GM12865 (cell line): ENCODE results near the gene GALNT5.

ENCODE experiments used
- DNase-seq: peaks from one replicate; pipeline ENCODE4 v3.0.0; 2010; ENCODE audit warnings: low read depth
- H3K4me3 ChIP-seq: 2 replicates; pipeline ENCODE4 v1.5.1; 2011; ENCODE audit warnings: mild to moderate bottlenecking, low read depth, low read length, control low read depth
- TF ChIP-seq, protein P1 (sequence below): IDR thresholded peaks from 2 replicates; pipeline ENCODE4 v1.5.1; 2011; ENCODE audit warnings: low read length, control low read depth, low read depth, inconsistent platforms; ENCODE audit not compliant: insufficient read depth; ENCODE audit errors: missing control alignments

Gene GALNT5

DNA sequence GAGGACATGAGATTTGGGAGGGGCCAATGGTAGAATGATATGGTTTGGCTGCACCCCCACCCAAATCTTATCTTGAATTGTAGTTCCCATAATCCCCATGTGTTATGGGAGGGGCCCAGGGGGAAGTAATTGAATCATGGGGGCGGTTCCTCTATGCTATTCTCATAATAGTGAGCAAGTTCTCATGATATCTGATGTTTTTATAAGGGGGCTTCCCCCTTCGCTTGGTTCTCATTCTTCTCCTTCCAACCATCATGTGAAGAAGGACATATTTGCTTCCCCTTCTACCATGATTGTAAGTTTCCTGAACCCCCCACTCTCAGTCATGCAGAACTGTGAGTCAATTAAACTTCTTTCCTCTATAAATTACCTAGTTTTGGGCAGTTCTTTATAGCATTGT is 105.1 kb downstream of the GALNT5 start:
- H3K4me3 ChIP-seq = no peak overlapping the region
- TF ChIP-seq, protein P1, sequence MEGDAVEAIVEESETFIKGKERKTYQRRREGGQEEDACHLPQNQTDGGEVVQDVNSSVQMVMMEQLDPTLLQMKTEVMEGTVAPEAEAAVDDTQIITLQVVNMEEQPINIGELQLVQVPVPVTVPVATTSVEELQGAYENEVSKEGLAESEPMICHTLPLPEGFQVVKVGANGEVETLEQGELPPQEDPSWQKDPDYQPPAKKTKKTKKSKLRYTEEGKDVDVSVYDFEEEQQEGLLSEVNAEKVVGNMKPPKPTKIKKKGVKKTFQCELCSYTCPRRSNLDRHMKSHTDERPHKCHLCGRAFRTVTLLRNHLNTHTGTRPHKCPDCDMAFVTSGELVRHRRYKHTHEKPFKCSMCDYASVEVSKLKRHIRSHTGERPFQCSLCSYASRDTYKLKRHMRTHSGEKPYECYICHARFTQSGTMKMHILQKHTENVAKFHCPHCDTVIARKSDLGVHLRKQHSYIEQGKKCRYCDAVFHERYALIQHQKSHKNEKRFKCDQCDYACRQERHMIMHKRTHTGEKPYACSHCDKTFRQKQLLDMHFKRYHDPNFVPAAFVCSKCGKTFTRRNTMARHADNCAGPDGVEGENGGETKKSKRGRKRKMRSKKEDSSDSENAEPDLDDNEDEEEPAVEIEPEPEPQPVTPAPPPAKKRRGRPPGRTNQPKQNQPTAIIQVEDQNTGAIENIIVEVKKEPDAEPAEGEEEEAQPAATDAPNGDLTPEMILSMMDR = no peak
- DNase-seq = no peak

DNA sequence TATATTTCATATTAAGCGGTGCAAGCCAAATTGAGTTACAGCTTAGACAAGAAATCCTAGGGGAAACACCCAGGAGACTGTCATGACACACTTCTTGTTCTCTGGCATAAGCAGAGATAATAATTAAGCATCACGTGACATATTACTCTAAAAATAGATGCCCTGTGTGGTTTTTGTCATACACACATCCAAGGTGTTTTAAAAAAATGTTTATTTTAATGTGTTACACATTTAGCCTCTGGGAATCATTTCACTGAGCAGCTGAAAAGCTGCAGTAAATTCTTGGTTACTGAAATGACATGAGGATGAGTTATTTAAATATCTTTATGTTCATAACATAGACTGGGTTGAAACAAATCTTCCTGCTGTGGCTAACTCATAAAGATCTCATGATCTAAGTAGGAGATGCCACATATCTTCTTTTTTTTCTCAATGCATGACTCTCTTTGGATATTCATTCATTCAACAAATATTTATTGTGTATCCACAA is 106.2 kb downstream of the GALNT5 start:
- DNase-seq = peak; percentile 42
- no peak overlapping the region for H3K4me3 ChIP-seq
- TF ChIP-seq, protein P1 = no peak
